ENCODE results near the gene NBEAL2.

DNA sequence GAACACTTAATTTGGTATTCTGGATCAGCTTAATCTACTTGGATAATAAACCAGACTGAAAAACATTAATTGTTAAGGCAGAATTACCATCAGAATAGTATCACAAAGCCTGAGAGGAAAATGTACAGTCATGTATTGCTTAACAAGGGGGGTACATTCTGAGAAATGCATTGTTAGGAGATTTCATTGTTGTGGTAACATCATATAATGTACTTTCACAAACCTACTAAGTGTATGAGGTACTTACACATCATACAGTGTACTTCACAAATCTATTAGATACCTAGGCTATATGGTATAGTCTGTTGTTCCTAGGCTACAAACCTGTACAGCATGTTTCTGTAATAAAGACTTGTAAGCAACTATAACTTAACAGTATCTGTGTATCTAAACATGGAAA is 68.2 kb downstream of the NBEAL2 start:
- TF ChIP-seq, protein P1, sequence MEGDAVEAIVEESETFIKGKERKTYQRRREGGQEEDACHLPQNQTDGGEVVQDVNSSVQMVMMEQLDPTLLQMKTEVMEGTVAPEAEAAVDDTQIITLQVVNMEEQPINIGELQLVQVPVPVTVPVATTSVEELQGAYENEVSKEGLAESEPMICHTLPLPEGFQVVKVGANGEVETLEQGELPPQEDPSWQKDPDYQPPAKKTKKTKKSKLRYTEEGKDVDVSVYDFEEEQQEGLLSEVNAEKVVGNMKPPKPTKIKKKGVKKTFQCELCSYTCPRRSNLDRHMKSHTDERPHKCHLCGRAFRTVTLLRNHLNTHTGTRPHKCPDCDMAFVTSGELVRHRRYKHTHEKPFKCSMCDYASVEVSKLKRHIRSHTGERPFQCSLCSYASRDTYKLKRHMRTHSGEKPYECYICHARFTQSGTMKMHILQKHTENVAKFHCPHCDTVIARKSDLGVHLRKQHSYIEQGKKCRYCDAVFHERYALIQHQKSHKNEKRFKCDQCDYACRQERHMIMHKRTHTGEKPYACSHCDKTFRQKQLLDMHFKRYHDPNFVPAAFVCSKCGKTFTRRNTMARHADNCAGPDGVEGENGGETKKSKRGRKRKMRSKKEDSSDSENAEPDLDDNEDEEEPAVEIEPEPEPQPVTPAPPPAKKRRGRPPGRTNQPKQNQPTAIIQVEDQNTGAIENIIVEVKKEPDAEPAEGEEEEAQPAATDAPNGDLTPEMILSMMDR (tag by site-specific recombination; IDR thresholded peaks at IDR 0.05), result no peak
- TF ChIP-seq ZNF16 (tag by site-specific recombination; IDR thresholded peaks at IDR 0.05; ENCODE audit: low read depth), result no peak
- TF ChIP-seq TCF7L2 (IDR thresholded peaks at IDR 0.05; ENCODE audit: borderline replicate concordance, low read depth, low read length), result no peak
- TF ChIP-seq YY1 (tag by site-specific recombination; IDR thresholded peaks at IDR 0.05), result no peak
- no peak for TF ChIP-seq ZBTB20 (tag by site-specific recombination; IDR thresholded peaks at IDR 0.05)
- no peak for TF ChIP-seq ZNF426 (tag by site-specific recombination; IDR thresholded peaks at IDR 0.05)
- no peak for TF ChIP-seq TRIM28 (IDR thresholded peaks at IDR 0.05; ENCODE audit: borderline replicate concordance, low read length)
- no peak for TF ChIP-seq ZNF707 (tag by site-specific recombination; IDR thresholded peaks at IDR 0.05)
- TF ChIP-seq, protein P2, sequence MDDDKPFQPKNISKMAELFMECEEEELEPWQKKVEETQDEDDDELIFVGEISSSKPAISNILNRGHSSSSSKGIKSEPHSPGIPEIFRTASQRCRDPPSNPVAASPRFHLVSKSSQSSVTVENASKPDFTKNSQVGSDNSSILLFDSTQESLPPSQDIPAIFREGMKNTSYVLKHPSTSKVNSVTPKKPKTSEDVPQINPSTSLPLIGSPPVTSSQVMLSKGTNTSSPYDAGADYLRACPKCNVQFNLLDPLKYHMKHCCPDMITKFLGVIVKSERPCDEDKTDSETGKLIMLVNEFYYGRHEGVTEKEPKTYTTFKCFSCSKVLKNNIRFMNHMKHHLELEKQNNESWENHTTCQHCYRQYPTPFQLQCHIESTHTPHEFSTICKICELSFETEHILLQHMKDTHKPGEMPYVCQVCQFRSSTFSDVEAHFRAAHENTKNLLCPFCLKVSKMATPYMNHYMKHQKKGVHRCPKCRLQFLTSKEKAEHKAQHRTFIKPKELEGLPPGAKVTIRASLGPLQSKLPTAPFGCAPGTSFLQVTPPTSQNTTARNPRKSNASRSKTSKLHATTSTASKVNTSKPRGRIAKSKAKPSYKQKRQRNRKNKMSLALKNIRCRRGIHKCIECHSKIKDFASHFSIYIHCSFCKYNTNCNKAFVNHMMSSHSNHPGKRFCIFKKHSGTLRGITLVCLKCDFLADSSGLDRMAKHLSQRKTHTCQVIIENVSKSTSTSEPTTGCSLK (tag by site-specific recombination; IDR thresholded peaks at IDR 0.05), result no peak
- no peak for TF ChIP-seq ZNF274 (IDR thresholded peaks at IDR 0.05; ENCODE audit: low read length)
- TF ChIP-seq ZNF274 (tag by site-specific recombination; IDR thresholded peaks at IDR 0.05; ENCODE audit: borderline replicate concordance), result no peak
- no peak for TF ChIP-seq ZNF114 (tag by site-specific recombination; IDR thresholded peaks at IDR 0.05)

Measured in HEK293 (cell line).